CD4-positive, alpha-beta T cell treated with Interferon gamma for 1 hour (primary cell): ENCODE data around the gene AK2.

Source experiments
- DNase-seq: peaks from one replicate; pipeline ENCODE4 v3.0.0-alpha.2; 2020

AK2 gene

DNA sequence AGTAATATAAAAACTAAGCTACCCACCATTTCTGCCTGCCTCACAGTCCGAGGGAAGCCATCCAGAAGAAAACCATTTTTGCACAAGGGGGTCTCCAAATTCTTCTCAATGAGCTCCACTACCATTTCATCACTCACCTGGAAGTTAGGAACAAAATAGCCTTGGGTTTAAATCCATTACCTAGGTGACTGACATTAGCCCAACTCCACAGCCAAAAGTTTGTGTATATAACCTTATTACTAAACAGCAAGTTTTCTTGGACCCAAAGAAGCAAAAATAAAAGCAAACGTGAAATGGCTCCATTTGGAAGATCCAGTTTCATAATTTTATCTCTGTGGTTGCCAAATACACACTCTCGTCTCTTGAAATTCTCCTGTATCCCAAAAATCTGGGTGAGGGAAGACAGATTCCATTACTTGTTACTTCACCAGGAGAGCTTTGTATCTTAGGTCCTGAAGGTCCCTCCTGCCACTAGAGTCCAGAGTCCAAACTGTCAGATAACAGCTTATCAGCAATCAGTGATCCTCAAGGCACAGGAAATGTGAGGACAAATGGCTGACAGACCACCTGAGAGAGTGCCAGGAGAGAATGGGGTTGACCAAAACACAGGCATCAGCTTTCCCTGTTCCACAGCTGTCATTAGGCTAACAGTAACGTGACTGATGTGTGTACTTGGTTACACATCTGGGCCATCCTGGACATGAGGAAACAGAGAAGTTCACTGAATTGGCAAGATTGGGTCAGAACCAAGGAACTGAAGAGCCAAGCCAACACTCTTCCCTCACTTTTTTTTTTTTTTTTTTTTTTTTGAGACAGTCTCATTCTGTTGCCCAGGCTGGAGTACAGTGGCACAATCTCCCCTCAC, 14.9 kb downstream of the AK2 start:
- DNase-seq = no peak

DNA sequence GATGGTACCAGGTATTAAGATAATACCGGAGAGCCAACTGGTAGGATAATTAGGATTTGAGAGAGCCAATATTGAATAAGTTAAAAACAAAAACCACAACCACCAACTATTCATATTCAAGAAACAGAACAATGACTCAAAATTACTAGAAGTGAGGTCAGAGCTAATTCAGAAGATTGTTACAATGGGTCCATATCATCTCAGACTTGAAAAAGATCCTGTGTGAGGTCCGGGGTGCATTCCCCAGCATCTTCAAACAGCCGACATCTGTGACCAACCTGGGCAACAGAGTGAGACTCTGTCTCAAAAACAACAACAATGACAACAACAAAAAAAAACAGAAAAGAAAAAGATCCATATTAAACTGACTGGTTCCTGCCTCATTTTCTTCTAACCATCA, 18.6 kb downstream of the AK2 start:
- DNase-seq = no peak

DNA sequence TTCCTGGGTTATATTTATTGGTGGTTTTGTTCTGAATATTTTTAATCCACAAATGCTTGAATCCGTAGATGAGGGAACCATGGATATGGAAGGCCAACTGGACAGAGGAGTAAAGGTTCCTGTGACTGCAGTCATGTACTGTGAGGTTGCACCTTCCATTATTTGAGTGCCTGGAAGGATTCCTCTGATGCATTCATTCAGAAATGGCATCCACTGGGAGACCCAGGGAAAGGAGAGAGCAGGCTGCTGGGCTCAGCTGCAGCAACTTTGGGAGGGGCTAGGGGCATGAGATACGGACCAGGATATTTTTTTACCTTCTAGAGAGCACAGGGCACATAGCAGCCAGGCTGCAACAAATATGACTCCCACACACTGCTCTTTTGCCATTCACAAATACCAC, 19.5 kb downstream of the AK2 start:
- no peak for DNase-seq

DNA sequence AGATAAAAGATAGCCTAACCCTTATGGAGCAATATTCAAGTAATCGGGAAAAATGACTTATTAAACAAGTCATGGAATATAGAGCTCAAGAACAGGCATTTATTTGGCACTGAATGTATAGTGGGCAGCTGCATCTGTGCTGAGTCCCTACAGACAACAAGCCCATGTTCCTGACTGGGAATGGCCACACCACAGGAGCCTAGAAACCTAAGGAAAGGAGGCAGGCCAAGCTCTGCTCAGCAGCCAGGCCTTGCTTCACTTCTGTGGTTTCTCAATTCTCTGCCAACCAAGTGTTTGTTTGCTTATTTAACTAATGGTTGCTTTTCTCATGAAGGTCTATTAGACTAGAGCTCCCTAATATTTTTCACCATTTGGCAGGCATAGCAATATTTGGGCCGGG, 21.5 kb downstream of the AK2 start:
- no peak for DNase-seq

DNA sequence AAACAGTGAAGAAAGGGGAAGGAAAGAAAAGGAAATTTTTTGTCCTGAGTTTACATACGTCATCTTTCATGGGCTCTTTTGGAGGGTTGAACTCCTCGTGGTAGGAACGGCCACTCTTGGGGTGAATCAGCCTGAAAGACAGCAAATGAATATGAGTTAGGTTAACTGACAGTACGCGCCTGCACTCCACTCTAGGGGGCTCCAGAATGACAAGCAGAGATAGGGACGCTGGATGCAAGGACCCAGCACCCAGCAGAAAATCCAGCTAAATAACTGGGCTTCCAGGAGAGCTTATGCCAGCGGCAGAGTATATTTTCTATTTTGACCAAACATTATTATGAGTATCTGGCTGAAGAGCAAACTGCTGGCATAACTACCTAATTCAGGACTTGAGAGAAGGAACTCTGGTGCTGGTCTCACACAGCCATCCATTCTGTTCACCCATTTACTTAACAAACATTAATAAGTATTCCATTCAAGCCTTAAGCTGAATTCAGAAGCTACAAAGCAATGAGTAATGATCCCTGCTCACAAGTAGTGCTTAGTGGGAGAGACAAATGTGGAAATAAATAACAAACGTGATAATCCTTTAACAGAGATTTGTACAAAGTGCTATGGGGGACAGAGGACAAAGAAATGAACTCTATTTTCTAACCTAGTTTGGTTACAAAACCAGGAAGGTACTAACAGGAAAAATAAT, 22.1 kb downstream of the AK2 start:
- DNase-seq = no peak

DNA sequence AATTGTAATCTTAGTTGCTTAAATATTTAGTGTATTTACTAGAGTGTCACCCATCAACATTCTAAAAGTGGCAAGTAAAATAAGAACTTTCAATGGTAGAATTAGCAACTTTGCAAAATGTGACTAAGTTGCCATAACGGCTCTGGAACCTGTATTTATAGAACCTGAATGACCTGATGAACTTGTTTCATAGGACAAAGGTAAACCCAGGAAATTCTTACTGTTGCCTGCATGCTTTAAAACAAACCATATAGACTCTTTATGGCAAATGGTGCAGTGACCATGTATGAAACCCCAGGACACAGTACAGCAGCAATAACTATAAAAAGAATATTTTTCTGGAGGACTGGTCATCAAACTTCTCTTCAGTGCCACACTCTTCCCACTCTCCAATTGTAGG, 22.9 kb downstream of the AK2 start:
- no peak for DNase-seq

DNA sequence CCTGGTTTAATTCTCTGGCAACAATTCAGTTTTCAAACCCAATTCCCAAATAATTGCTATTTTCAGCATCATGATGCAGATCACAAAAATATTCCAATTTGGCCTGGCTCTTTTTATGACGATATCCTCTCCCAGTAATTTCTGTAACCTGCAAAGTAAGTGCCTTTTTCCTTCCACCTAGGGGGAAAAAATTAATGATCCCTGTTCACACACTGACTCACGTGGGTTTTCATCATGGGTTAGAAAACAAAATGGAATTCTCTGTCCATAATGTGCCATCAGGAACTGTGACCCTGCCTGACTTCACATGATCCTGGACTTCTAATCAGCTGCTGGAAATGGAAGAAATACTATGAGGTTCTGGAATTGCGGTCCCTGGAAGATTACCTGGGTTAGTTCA, 24.5 kb downstream of the AK2 start:
- DNase-seq = no peak

DNA sequence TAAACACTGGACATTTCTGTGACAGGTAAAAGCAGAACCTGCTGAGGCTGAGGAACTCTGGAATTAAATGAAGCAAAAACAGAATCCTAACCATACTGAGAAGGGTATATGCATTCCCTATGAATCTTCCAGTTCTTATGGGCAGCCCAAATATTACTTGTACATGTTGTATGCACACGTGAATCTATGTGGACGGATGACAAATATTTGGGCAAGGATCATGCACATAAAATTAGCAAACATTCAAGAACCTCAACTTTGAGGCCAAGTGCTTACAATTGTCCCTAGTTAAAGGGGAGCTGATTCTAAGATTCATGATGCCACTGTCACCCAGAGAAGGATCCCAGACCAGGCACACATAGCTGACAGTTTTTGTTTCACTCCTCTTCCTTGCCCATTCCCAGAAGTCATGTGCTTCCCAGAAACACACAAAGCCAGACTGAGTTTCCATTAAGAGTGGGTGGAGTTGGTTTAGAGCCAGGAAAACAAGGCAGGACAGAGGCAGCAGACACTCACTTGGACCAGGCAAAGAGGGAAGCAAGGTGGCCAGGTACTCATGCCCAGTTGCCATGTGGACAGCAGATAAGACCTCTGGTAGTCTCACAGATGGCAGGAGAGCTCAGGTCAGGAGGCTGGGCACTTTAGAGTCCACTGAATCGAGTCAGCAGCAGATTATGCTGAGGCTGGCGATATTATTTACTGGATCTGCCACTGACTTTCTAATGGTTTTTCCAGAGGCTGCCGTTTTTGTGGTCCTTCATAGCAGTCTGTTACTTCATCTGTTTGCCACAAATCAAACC, 25.6 kb downstream of the AK2 start:
- no peak for DNase-seq

DNA sequence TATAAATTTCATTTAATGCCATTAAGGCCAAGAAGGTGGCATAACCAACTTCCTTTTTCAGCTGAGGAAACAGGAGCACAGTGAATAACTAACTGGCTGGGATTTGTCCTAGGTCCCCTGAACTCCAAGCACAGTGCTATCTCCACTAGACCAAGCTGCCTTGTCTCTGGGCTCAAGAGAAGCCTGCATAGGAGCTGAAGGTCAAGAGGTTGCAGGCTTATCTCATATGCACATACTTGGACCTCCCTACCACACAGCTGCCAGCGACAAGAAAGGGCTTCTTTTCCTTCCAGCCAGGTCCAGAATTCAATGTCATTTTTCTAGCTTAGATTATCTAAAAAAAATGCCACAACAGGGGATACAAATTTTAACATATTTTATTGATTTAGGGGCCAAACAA, 27.1 kb downstream of the AK2 start:
- DNase-seq = no peak

DNA sequence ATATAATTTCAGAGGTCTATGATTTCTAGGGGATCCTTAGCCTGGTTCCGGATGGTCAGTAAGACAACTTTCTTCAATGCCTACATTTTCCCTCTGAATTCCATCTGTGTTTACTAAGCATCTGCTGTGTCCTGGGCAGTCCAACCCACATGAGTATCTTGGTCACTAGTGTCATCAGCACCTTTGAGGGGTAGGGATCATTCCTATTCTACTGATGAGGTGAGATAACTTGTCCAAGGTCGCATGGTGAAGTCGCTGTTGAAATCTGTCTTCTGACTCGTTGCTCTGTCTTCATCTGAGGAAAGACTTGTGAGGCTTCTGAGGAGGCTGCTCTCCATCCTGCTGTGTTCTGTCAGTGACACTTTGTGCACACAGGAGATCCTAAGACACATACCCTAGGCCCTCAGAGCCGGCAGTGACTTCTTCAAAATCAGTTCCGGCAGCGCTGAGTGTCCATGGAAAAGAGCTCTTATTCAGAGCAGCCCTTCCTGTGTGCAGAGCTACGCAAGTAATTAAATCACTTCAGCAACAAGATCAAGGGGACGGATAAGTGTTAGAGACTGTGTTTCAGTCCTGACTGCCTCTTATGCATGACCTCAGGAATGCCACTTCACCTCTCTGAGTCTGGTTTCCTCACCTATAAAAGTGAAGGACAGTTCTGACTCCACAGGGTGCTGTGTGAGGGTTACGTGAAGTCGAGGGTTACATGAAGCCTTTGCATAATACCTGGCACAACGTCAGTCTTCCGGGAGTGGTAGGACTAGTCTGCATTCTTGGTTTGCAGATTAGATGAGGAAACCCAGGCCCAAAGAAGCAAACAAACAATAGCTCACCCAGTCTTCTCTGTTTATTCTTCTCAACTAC, 28.4 kb downstream of the AK2 start:
- DNase-seq = no peak

DNA sequence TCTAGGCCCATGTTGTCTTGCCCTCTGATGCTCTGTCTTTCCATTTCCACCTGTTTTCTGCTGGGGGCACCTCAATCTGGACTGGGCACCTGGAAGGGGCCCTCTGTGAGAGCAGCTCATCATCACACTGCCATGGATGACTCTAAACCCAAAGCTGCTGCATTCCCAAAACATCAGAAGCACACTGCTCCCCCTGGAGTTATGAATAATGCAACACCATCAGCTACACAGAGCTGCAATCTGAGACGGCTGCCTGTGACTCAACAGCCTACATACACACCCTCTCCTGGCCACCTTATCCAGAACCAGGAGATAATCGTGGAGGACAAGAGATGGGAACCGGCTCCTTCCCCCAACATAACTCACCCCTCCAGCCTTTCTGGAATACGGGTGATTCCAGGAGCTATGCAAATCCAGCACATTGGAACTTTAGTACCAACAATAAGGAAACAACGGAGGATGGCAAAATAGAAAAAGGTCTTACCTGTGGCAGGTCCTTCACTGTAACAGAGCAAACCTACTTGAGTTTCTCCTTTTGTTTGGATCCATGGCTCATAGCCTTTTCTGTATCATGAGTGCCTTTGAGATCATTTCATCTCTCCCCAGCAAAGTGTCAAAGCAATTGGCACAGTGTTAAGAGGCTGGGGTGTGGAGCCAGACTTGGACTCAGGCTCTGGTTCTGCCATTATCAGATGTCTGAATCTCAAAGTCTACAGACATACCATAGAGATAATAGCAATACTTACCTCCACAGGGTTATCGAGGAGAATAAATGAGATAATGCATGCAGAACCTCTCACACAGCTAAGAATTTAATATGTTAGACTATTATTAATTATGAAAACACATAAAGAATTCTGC, 29.3 kb downstream of the AK2 start:
- DNase-seq = peak; percentile 37

DNA sequence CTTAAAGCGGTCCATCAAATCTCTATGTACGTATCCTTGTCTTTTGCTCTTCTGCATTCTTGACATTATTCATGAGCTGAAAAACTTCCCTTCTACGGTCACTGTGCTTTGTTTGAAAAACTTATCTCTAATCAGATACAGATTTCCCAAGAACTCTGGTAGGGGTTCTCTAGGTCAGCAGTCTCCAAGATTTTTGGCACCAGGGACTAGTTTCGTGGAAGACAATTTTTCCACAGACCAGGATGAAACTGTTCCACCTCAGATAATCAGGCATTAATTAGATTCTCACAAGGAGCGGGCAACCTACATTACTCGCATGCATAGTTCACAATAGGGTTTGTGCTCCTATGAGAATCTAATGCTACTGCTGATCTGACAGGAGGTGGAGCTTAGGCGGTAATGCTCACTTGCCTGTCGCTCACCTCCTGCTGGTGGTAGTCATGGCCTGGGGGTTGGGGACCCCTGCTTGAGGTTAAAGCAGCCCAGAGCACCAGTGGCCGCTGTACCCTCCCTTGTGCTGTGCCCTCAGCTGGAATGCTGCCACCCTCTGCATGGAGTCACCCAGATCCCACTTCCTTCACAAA, 30.8 kb downstream of the AK2 start:
- no peak for DNase-seq

DNA sequence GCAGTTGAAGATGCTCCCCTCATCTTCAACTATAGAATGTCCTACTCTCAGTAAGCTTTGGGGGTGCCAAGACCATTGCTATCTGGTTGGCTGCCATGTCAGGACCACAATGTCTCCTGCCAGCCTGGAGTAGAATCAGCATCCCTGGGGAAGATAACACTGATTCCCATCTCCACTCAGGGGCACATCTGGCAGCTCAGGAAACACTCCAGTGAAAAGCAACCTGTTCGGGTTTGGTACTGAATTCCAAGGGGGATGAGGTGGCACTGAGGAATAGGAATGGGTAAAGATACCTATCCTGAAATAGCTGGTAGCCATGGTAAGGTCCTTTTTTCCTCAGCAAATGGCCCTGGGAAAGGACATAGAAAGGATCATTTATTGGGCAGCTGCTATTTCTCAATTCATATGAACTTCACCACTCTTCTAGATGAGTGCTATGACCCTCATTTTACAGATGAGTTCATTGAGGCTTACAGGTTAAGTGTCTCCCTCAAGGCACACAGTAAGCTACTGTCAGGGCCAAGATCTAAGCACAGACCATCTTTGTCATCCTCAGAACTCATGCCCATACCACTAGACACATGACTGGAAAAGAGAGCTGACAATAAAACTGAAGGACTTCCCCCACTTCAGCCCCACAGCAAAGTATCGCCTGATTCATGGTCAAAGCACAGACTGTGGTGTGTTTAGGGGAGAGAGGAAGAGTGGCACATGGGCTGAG, 31.4 kb downstream of the AK2 start:
- DNase-seq = no peak

DNA sequence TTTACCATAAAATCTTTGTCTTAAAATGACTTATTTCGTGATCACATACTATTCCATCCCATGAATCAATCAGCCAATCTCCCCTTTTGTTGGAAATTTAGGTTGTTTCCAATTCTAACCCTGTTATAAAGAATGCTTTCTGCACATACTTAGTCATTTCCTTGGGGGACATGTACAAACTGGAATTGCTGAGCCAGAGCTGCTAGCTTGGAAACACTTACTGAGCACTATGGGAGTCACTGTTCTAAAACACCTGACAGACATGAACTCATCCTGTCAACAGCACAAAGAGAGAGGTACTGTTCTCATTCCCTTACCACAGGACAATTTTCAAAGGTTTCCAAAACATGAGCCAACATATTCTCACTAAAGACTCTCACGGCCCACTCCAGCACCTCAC, 32.1 kb downstream of the AK2 start:
- DNase-seq = no peak

DNA sequence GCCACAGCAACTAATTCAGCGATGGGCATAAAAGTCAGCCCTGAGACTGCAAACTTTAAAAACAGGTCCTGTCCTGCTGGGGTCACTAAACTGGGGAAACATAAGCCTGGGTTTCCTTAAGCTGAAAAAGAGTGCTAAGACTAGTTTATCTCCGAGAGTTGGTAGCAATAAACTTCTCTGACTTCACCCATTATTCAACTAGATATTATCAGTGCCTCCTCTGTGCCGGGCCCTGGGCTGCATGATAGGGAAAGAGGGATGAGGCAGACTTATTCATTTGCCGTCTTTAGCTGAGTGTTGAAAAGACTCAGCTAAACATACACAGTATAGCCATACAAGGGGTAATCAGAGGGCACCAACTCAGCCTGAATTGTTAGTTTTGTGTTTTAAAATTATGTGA, 33.0 kb downstream of the AK2 start:
- no peak for DNase-seq

DNA sequence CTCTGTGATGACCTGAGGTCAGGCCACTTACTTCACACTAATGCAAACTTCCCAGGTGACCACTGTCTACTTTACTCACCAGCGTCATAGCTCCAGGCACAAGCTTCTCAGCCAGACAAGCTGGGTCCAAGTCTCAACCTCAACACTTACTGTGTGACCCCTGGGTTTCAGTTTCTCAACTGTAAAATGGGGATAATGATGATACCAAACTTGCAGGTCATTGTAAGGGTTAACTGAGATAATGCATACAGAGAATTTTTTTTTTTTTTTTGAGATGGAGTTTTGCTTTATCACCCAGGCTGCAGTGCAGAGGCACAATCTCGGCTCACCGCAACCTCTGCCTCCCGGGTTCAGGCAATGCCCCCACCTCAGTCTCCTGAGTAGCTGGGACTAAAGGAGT, 34.7 kb downstream of the AK2 start:
- no peak for DNase-seq

DNA sequence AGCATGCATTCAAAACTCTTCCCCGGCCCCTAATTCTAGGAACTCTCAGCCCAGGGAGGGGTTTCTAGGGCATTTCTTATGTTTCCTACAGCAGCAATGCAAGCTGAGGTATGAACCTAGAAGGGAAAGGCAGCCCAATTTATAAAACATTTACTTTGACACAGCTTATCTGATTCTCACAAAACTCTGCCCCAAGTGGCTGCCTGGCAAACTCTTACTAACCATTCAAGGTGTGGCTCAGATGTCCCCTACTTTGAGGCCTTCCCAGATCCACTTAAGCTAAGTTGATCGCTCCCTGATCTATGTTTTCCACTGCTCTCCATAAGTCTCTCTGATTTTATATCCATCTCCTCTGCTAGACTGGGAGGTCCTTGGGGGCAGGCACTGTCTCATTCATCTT, 35.4 kb downstream of the AK2 start:
- no peak for DNase-seq

DNA sequence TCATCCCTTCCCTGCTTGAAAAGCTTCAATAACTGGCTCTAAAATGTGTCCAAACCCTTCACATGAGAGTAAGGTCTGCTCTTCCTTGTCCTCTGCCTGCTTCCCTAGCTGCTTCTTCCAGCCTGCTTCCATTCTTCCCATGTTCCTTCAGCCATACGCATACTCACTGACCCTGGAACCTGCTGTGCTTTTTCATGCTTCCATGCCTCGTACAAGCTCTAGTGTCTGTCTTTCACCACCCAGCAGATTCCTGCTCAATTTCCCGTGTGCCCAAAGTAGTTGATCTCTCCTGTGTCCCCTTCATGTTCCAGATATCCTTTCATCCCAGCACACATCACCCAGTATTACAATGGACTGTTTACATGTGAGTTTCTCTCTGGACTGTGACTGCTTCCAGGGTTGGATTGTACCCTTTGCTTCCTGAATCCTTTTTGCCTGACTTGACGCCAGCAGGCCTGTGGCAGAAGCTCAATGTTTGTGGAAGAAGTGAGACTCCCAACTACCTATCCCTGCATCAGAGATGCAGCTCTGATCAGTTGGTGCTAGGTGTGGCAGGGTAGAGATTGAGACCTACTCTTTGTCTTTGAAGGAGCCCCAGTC, 36.2 kb downstream of the AK2 start:
- no peak for DNase-seq

DNA sequence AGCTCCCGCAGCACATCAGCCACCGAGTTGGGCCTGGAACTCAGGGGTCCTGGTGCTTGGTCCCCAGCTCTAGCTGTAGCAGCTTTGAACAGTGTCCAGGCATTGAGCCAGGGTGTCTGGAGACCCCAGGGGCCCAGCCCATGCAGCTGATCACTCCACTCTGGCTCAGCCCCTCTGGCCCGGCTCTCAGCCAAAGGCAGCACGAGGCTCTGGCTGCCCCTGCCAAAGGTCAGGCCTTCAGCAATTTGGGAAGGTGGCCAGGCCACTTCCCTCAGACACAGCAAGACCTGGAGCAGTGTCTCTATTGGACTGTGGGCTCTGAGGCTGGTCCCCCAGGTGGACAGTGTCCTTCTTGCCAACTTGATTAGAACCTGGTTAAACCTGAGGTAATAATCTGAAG, 37.7 kb downstream of the AK2 start:
- no peak for DNase-seq

DNA sequence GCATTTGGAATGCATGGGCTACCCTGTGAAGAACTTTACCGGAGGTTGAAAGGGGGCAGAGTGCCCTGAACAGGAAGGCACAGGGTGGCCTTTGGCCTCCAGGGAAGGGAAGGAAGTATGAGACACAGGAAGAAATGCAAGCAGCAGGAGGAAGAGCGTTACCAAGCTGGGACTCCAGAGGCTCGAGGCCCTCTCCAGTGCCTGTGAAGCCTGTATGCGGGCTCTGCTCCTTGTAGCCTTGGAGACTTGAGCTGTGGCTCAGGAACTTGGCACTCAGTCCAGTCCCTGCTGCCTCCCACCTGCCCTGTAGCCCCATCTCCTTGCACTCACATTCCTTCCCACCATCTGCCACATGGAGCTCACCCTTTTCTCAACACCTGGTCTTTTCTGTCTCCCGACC, 38.6 kb downstream of the AK2 start:
- no peak for DNase-seq
